Measurements from ENCODE around the gene CFAP46.
"Not testable (repeated sequence)": the region's sequence is repeated elsewhere in the genome, so short reads cannot be mapped to it uniquely, and the experiment has no call there.

CFAP46 gene

GRCh38 chr10:132943791-132944404 is 1.5 kb upstream of the CFAP46 start:
- no peak for DNase-seq

GRCh38 chr10:132943058-132943790 is 854 bp upstream of the CFAP46 start:
- DNase-seq, result no peak

- DNase-seq, result no peak
Observed at GRCh38 chr10:132941640-132942051, 724 bp downstream of the CFAP46 start.

- no peak for DNase-seq
Observed at GRCh38 chr10:132940791-132941465, 1.4 kb downstream of the CFAP46 start.

GRCh38 chr10:132939957-132940790 is 2.2 kb downstream of the CFAP46 start:
- peak; percentile 3 for DNase-seq

- DNase-seq, result no peak
Observed at GRCh38 chr10:132939378-132939955, 2.9 kb downstream of the CFAP46 start.

GRCh38 chr10:132938472-132939339 is 3.7 kb downstream of the CFAP46 start:
- no peak for DNase-seq

- no peak for DNase-seq
Observed at GRCh38 chr10:132937861-132938260, 4.5 kb downstream of the CFAP46 start.

- DNase-seq, result no peak
Observed at GRCh38 chr10:132934953-132935352, 7.4 kb downstream of the CFAP46 start.

GRCh38 chr10:132933308-132934042 is 8.9 kb downstream of the CFAP46 start:
- DNase-seq, result no peak

- no peak for DNase-seq
Observed at GRCh38 chr10:132932461-132933307, 9.7 kb downstream of the CFAP46 start.

GRCh38 chr10:132931258-132932250 is 10.8 kb downstream of the CFAP46 start:
- DNase-seq, result not testable (repeated sequence)

- DNase-seq, result not testable (repeated sequence)
Observed at GRCh38 chr10:132930701-132931100, 11.7 kb downstream of the CFAP46 start.

- no peak for DNase-seq
Observed at GRCh38 chr10:132929953-132930548, 12.3 kb downstream of the CFAP46 start.

- DNase-seq, result no peak
Observed at GRCh38 chr10:132929480-132929879, 12.9 kb downstream of the CFAP46 start.

- no peak for DNase-seq
Observed at GRCh38 chr10:132928261-132928660, 14.1 kb downstream of the CFAP46 start.

- DNase-seq, result no peak
Observed at GRCh38 chr10:132927824-132928223, 14.5 kb downstream of the CFAP46 start.

Measured in HCEC 1CT (cell line).